GM21423 (cell line): ENCODE results near the gene PF4V1.
"Not testable (repeated sequence)": the region's sequence is repeated elsewhere in the genome, so short reads cannot be mapped to it uniquely, and the experiment has no call there.

Experiments used
- ATAC-seq: cut with Tn5 transposase; IDR thresholded peaks from one replicate; pipeline ENCODE4 v1.9.1; 2021; ENCODE audit warnings: mild to moderate bottlenecking, moderate library complexity; ENCODE audit not compliant: unreplicated experiment

PF4V1 gene

GRCh38 chr4:73869130-73870055, 16.3 kb downstream of the PF4V1 start, which contains the start of gene CXCL1:
Gene CXCL1, plus strand, starts transcription at chr4:73869393. Its CDS starts 78 bp downstream, at chr4:73869471.
- no peak for ATAC-seq

DNA sequence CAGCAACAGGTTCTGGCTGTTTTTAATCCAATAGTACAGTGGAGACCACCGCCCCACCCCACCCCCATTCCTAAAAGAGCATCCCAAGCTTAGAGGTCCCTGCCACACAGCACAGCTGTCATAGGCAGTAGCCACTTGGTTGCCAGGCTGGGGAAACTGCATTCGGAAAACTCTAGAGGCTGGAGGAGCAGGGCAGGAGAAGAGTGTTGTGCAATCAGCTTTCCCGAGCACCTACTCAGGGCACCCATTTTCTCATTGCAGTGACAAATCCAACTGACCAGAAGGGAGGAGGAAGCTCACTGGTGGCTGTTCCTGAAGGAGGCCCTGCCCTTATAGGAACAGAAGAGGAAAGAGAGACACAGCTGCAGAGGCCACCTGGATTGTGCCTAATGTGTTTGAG, 17.2 kb downstream of the PF4V1 start:
- ATAC-seq: no peak

DNA sequence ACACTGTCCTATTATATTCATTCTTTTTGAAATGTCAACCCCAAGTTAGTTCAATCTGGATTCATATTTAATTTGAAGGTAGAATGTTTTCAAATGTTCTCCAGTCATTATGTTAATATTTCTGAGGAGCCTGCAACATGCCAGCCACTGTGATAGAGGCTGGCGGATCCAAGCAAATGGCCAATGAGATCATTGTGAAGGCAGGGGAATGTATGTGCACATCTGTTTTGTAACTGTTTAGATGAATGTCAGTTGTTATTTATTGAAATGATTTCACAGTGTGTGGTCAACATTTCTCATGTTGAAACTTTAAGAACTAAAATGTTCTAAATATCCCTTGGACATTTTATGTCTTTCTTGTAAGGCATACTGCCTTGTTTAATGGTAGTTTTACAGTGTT, 17.7 kb downstream of the PF4V1 start:
- ATAC-seq: no peak

DNA sequence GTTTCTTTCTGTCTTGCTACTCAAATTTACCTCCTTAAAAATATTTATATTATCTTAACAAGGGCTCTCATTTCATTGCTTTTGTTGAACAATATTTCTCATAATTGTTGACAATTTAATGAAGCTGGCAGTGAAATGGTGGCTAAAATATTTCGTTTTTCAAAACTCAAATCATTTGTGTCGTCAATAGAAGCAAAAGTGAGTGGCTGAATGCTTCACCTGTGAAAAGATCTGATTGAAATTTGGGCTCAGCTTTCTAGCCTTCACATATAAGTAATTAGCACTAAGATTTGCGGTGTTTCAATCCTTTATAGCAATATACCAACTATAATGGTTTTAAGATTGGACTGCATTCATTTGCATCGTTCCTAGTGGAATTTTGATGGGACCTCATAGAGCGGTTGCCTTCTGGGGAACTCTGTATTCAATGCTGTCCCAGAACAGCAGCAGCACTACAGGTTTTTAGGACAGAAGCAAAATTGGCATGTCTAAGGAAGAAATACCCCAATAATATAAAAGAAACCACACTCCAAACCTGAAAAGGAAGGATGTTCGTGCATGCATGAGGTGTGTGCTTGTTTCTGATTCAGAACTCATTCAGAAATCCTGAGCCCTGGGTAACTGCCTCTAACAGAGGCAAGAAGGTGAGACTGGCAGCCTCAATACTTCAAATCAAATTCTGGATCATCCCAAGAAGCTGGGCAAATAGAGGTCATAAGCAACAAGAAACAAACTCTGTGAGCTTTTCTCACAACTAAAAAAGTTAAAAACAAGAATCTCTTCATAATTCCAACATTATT, 18.6 kb downstream of the PF4V1 start:
- no peak for ATAC-seq

DNA sequence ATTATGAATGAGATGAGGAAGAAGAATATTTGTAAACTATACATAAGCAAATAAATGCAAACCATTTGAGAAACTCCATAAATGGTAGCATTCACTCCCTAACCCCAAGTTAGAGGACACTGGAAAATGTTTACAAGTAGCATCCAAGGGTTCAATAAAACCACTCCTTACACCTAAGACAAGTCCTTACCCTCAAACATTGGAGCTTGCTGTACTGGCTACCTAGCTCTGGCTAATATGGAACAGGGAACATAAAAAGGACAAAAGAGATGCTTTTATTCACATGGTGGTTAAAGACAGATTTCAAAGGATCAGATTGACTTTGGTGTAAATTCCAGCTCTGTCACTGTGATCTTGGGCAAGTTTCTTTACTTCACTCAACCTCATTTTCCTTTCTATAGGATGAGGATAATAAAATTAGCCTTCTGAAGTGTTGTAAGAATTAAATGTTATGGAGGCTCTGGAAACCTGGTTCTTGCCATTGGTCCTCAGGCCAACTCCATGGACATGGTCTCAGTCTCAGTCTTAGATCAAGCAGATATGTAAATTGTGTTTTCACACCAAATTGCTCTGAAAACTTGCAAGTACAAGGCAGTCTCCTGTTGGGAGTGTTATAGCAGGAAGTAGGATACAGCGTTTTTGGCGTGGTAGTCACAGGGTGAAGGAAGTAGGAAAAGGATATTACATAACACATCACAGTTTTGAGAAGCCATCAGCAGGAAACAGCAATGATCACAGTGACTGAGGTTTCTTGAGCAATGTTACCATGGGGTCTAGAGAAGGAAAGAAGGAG, 19.4 kb downstream of the PF4V1 start:
- ATAC-seq: no peak

DNA sequence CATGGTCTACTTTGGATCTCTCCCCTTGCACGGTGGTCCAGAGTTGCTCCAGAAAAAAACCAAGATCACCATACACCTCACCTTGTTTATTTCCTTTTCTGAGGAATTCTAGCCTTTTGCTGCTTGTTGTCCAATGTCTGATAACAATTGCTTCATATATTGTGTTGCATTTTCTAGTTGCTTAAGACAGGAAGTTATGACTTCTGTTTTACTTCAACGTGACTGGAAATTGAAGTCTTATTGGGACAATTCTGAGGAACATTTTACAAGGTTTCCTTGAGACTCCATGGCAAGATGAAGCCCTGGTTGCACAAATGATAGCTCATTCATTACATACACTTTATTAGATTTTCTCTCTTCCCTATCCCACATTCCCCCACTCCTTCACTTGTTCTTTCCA, 21.3 kb downstream of the PF4V1 start:
- no peak for ATAC-seq

GRCh38 chr4:73875401-73875800, 22.3 kb downstream of the PF4V1 start:
- no peak for ATAC-seq

DNA sequence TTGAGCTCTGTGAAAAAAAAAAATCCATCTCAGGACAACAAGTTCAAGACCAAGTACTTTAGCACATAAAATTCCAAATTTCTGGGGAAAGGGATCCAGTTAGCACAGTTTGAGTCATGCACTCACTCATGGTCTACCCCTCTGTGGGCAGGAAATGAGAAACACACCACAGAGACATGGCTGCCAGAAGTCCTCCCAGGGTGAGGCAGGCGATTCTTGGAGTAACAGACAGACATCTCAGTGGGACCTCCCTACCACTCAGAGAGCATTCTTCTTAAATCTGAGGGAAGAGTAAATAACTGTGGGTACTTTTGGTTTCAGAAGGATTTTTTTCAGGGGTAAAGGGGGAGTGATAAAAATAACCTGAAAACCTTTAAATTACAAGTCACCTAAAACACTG, 30.2 kb downstream of the PF4V1 start:
- ATAC-seq: no peak

DNA sequence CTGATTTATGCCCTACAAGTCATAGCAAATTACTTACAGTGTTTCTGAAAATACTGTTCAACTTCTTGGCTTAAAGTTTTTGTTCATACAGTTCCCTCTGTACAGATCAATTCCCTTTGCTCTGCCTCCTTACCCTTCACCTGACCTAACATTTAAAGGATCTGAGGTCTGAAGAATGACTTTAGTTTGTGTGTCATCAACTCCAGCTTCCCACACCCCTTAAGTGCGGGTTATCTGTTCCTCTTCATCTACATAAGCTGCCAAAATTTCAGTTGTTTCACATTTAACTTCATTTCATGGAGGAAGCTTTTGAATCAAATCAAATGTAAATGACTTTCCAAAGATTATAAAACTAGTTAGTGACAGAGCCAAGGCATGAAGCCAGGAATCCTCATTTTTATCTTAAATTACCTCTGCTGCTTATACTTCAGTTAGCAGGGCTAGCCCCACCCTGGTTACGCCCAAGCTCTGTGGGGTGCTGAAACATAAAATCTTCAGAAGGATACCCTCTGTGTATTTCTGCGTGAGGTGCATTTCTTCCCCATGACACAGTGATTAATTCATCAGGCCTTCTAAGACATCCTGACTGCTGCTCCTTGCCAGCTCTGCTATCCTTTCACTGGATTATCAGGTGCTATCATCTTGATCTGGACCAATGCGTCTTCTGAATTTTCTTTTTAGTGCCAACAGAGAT, 32.6 kb downstream of the PF4V1 start:
- no peak for ATAC-seq

- ATAC-seq: no peak
Observed at GRCh38 chr4:73891326-73891725, 38.2 kb downstream of the PF4V1 start.

- ATAC-seq: no peak
Observed at GRCh38 chr4:73891739-73892405, 38.8 kb downstream of the PF4V1 start.

DNA sequence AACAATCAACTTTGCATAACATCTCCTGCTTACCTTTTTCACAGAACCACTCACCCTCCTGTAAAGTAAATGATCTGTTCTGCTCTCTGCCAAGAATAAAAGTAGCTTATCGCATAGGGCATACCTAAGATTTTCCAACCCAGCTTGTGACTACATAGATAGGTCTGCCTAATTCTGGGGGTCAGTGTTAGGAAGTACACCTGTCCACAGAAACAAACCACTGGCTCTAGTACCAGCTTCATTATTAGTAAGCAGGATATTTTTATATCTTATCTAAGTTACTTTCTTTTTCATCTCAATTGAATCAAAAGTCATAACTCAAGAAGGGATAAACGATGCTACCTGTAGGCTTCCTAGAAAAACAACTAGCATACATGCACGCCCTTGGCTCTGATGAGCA, 39.9 kb downstream of the PF4V1 start:
- ATAC-seq: no peak

- no peak for ATAC-seq
Observed at GRCh38 chr4:73894001-73894400, 40.9 kb downstream of the PF4V1 start.

DNA sequence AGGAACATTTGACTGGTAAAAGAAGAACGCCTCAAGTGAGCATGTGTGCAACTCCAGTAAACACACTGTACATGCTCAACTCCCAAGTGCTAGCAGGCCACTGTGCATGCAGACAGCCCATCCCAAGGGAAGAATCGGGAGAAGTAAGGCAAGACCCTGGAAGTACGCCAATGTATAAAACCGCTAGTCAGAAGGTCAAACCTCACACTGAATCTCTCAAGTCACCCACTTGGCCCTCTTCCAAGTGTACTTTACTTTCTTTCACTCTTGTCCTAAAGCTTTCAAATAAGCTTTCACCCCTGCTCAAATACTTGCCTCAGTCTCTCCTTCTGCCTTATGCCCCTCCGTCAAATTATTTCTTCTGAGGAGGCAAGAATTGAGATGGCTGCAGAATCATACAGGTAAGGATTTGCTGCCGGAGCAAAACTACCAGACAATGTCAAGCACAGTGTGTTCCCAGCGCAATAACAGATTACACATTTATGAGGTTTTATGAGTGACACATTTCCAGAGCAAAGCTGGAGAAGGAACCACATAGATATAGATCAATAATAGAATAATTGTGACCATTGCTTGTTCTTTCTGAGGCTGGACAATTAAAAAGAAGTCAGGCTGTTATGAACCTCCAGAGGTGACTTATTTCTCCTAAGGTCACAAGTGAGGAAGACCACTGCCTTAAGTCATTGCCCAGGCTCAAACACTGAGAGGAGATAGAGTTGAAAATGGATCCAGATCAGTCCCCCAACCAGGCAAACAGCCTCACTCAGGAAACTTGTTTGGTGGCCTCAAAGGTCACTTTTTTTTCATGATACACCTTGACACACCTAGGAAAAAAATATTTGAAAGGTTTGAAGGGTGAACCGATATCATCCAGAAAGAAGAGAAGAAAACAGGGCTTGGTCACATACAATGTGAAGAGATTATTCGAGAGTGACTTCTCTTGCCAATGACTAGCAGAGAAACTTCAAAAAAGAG, 42.4 kb downstream of the PF4V1 start:
- ATAC-seq: no peak

DNA sequence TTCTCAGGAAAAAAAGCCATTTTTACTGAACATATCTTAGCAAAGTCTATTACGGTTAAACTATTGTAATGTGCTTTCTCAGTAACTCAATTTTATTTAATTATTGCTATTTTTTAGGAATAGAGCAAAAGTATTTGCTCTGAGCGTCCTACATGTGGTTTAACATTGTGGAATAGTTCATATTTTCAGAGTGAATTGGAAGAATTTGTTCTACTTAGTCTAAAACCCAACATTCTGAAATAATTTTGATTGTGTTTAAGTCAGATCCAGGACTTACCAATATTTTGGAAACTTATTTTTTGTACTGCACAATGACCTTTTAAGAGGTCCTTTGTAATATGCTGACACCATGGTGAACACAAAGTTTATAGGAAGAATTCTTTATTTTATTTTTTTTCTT, 43.3 kb downstream of the PF4V1 start:
- ATAC-seq: no peak

GRCh38 chr4:73897380-73898136, 44.5 kb downstream of the PF4V1 start:
- ATAC-seq: no peak

GRCh38 chr4:73899338-73899737, 46.2 kb downstream of the PF4V1 start:
- ATAC-seq: not testable (repeated sequence)

DNA sequence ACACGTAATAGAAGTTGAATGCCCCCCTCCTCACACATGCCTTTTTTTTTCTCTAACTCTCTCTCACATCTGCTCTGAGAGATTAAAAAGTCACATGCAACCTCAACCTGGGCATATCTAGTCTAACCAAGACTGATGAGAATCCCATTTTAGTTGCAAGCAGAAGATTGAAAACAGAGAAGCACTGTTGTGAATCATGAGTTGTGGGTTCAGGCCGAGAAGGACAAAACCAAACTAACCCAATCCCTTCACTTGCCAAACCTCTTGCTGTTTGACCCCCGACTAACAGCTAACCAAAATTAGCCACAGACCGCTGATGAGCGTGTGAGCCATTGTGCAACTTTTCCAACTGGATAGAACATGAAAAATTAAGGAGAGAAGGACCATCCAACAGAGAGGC, 47.9 kb downstream of the PF4V1 start:
- ATAC-seq: no peak
